NCI-H1930 (cell line): ENCODE results near the gene LPP.

Experiments used
- DNase-seq, 2 experiments: peaks; one replicate each; lab custom pipeline; 2025; lab: John Stamatoyannopoulos, UW

The LPP gene

GRCh38 chr3:188360364-188360881 lies 206.5 kb downstream of the LPP start:
- DNase-seq, result no peak

DNA sequence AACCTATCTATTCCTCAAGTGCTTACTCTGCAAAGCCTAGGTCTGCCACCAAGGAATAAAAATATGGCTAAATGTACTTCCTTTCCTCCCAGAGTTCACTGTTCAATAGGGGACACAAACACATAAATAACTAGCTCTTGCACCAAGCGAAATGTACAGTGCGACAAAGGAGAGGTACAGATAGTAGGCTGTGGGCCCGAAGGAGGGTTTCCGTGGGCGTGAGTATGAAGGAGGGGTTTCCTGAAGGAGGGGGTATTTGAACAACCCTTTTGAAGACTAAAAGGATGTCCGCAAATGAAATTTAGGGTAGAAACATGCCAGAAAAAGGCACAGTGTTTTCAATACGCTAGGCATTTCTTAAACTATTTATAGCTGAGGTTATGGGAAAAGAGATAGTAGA lies 207.9 kb downstream of the LPP start:
- DNase-seq, result no peak

GRCh38 chr3:188362405-188362831 lies 208.5 kb downstream of the LPP start:
- DNase-seq, result no peak

GRCh38 chr3:188365184-188365583 lies 211.2 kb downstream of the LPP start:
- no peak for DNase-seq

DNA sequence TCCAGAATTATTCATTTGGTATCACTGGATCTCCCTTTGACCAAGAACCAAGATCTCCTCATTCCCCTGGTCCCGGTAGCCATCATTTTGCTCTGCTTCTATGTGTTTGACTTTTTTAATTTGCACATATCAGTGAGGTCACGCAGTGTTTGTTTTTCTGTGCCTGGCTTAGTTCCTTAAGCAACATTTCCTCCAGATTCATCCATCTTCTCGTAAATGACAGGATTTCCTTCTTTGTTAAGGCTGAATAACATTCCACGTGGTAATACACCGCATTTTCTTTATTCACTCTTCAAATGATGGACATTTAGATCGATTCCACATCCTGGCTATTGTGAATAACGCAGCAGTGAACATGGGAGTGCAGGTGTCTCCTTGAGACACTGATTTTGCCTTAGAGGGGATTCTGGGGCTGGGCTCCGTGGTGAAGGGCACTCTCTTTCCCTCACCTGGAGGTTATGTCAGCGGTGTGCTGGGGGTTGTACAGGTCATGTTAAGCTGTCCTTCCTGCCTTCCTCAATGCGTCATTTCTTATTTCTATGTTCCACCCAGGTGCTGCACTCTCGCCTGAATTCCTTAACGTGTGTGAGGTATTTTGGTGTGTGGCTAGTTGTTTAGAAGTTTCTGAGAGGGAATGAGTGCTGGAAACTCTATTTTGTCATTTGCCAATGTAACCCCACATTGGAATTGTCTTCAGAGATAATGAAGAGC lies 212.2 kb downstream of the LPP start:
- DNase-seq, result no peak

DNA sequence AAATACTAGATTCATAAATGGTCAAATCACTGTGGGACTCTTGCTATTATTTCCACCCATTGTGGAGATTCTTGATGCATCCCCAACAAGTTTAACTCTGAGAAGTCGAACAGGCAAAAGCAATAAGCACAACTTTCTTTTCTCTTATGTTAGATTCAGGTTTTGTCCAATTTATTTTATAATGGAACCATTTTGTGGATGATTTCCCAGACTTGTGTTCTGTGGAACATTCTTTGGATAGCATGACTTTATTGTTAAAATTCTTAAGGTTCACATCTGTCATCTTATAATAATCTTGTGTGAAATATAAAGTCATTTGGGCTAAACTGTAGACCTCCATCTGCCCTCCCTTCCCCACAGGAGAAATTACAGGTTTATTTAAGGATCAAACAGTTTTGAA lies 213.7 kb downstream of the LPP start:
- no peak for DNase-seq

DNA sequence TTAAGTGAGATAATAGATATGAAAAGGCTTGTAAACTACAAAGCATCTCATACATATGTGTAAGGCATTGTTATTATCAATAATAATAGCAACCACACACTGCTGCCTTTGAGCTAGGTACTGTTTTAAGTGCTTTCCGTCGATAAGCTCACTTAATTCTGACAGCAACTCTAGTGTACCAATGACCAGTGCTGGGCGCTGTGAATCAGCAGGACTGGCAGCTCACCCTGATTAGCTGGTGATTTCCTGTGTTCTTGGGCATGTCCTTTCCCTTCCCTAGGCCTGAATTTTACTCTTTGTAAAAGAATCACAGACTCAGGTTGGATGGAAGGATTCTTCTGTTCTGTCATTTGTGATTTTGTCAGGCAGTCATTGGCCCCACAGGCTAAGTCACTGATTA lies 215.6 kb downstream of the LPP start:
- no peak for DNase-seq

- no peak for DNase-seq
Observed at GRCh38 chr3:188370081-188370830, 216.3 kb downstream of the LPP start.

GRCh38 chr3:188378786-188379185 lies 224.8 kb downstream of the LPP start:
- no peak for DNase-seq

DNA sequence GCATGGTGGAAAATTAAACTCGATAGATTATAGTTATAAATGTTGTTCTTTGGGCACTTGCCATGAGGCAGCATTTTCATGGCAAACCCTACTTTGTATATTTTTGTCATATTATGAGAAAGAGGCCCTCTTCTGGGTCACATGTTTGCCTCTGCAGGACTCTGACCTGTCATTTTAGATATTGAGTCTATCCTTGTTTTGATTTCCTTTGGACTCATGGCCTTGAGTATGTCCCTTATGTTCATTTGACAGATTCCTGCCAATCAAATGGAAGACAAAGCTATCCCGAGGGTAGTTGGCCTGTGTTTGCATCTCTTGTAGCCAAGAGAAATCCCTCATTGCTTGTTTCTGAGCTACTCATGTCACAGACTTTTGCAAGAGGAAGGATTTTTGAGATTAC lies 226.3 kb downstream of the LPP start:
- DNase-seq, result no peak

- DNase-seq, result no peak
Observed at GRCh38 chr3:188380722-188381121, 226.8 kb downstream of the LPP start.

GRCh38 chr3:188383748-188384147 lies 229.8 kb downstream of the LPP start:
- DNase-seq, result no peak

- DNase-seq, result no peak
Observed at GRCh38 chr3:188385295-188385694, 231.3 kb downstream of the LPP start.

- no peak for DNase-seq
Observed at GRCh38 chr3:188389711-188390342, 235.9 kb downstream of the LPP start.

DNA sequence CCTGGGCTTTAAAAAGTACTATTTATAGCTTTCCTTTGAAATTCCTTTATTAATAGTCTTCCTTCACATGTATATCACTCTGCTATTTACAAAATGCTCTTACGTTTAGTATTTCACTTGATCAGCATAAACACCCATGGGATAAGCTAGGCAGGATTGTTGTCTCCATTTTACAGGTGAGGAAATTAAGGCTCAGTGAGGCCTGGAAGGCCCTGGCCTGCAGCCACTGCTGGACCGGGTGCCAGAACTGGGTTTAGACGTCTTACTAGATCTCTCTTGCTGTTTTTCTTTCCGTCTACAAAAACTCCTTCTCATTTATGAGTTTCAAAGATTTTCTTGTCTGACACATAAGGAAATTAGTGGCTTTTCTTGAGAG lies 236.4 kb downstream of the LPP start:
- no peak for DNase-seq

DNA sequence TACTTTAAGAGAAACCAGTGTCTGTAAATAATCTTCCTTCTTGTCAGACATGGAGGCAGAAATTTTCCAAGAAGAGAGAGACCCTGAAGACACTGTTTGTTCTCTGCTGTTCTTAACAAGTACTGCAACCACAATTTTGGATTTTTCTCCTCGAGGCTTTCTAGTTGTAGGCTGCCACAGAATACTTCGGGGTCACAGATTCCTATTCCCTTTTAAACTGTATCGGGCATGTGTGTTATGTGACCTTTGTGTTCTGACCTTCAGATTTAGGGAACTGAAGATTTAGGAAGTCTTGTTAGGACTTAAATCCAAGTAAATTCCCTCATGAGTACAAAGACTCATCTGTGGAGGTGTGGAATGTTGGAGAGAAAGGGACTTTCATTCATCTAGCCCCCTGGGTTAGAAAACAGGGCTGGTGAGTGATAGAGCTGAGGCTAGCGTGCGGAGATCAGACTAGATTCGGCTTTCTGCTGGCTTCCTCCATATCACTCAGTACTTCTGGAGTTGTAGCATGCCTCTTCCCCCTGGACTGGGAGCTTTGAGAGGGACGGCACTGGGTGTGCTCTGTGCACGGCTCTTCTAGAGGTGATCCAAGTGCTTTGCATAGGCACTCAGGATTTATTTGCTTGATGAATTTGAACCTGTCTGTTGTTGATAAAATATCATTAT lies 237.0 kb downstream of the LPP start:
- DNase-seq, result no peak

DNA sequence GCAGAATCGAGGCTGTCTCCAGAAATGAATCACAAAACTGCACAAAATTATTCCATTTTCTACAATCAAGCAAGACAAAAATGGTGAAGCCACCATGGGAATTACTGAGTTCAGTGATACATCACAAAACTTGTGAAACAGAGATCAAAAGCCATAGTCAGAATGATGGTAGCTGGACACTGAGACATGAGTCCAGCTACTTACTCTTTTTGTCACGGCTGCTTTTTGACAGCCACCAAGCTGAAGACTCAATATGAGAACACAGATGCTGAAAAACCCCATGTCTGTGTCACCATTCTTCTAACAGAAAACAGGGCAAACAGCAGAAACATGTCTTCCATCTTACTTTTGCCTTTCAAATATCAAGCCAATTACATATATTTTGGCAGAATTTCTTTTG lies 237.6 kb downstream of the LPP start:
- DNase-seq, result no peak

GRCh38 chr3:188392076-188392475 lies 238.1 kb downstream of the LPP start:
- DNase-seq, result no peak

DNA sequence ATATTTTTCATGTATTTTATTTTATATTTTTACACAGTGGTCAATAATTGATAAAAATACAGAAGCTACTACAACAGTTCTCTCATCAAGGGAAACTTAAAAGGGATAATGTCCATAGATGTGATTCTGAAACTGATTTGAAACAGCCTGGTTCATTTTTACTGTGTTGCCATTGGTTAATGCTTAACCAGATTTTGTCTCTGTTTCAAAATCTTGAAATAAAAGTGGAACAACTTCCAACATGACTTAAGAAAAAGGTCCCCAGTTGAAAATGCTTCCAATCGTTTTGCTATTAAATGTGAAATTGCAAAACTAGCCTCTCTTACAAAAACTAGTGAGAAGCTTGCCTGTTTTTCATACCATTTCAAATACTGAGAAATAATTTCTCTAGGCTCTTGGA lies 240.7 kb downstream of the LPP start:
- DNase-seq, result no peak

DNA sequence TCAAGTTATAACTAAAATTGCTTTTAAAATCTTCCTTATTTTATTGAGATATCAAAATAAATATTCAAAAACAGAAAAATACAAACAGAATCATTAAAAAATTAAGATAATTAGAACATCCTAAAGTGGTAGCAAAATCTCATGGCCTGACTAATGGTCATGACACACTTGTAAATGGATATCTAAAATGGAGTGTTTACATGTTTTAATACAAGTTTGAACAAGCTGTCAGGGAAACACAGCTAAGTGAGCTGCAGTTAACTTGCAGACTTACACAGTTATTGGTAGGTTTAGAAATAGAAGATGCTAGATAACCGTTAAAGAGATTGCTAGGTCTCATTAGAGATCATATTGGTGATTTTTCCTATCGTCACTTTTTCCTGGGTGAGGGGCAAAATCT lies 242.3 kb downstream of the LPP start:
- DNase-seq, result no peak

GRCh38 chr3:188396900-188397299 lies 242.9 kb downstream of the LPP start:
- no peak for DNase-seq
